ENCODE results near the gene AK9.

DNA sequence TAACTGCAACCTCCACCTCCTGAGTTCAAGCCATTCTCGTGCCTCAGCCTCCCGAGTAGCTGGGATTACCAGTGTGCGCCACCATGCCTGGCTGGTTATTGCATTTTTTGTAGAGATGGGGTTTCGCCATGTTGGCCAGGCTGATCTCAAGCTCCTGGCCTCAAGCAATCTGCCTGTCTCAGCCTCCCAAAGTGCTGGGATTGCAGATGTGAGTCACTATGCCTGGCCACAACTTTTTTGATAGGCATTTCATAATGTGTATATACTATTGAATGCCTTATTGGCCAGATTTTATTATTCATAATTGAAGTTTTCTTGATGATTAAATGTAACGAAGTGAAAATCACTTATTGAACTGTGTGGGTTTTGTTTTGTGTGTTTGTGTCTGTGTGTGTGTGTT is 28.0 kb upstream of the AK9 start:
- TF ChIP-seq CEBPB (IDR thresholded peaks at IDR 0.05; ENCODE audit: low read depth, low read length): no peak
- TF ChIP-seq EGR1 (IDR thresholded peaks at IDR 0.05; ENCODE audit: borderline replicate concordance, low read depth, low read length): no peak
- TF ChIP-seq EP300 (IDR thresholded peaks at IDR 0.05; ENCODE audit: borderline replicate concordance in 1 of 2, low read depth in 2 of 2, low read length in 2 of 2): no peak
- TF ChIP-seq EZH2 (IDR thresholded peaks at IDR 0.05; ENCODE audit: low read depth, low read length, severe bottlenecking): no peak
- TF ChIP-seq USF2 (IDR thresholded peaks at IDR 0.05; ENCODE audit: low read length): no peak
- TF ChIP-seq RAD21 (IDR thresholded peaks at IDR 0.05 in 1 of 2, conservative IDR thresholded peaks at IDR 0.05 in 1 of 2; ENCODE audit: low read depth in 2 of 2, low read length in 2 of 2): no peak
- TF ChIP-seq, protein P1, sequence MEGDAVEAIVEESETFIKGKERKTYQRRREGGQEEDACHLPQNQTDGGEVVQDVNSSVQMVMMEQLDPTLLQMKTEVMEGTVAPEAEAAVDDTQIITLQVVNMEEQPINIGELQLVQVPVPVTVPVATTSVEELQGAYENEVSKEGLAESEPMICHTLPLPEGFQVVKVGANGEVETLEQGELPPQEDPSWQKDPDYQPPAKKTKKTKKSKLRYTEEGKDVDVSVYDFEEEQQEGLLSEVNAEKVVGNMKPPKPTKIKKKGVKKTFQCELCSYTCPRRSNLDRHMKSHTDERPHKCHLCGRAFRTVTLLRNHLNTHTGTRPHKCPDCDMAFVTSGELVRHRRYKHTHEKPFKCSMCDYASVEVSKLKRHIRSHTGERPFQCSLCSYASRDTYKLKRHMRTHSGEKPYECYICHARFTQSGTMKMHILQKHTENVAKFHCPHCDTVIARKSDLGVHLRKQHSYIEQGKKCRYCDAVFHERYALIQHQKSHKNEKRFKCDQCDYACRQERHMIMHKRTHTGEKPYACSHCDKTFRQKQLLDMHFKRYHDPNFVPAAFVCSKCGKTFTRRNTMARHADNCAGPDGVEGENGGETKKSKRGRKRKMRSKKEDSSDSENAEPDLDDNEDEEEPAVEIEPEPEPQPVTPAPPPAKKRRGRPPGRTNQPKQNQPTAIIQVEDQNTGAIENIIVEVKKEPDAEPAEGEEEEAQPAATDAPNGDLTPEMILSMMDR (IDR thresholded peaks at IDR 0.05; ENCODE audit: control extremely low read depth in 1 of 3, insufficient read depth in 1 of 3, low read depth in 1 of 3, low read length in 3 of 3): no peak
- TF ChIP-seq GABPA (IDR thresholded peaks at IDR 0.05; ENCODE audit: borderline replicate concordance, insufficient read depth, low read length): no peak
- TF ChIP-seq POLR2A (IDR thresholded peaks at IDR 0.05; ENCODE audit: control extremely low read depth in 1 of 2, low read depth in 2 of 2, low read length in 2 of 2): no peak
- TF ChIP-seq KDM5A (IDR thresholded peaks at IDR 0.05; ENCODE audit: low read length): no peak
